DOHH2 (cell line): ENCODE measurements around the gene ALDH3A2.

Experiments used
- H3F3A ChIP-seq: fragments of 200-600 bp; sonication (generic), shearing (Covaris generic); 2 replicates; pipeline ENCODE4 v1.6.0; 2016; ENCODE audit warnings: antibody characterized with exemption, mild to moderate bottlenecking; ENCODE audit not compliant: control insufficient read depth, insufficient read depth
- H3K27ac ChIP-seq: fragments of 200-600 bp; sonication (generic); 2 replicates; pipeline ENCODE4 v1.5.1; 2014; ENCODE audit warnings: low read depth, mild to moderate bottlenecking, low read length, moderate library complexity
- H3K27me3 ChIP-seq: fragments of 200-600 bp; sonication (generic); 2 replicates; pipeline ENCODE4 v1.6.1; 2014; ENCODE audit warnings: mild to moderate bottlenecking, low read length, mixed read lengths; ENCODE audit not compliant: control insufficient read depth
- H3K36me3 ChIP-seq: fragments of 200-600 bp; sonication (generic); 2 replicates; pipeline ENCODE4 v1.6.1; 2014; ENCODE audit warnings: mild to moderate bottlenecking, low read length, moderate library complexity, mixed read lengths; ENCODE audit not compliant: control insufficient read depth
- H3K4me1 ChIP-seq: fragments of 200-600 bp; sonication (generic); 2 replicates; pipeline ENCODE4 v1.6.1; 2014; ENCODE audit warnings: mild to moderate bottlenecking, low read length, mixed read lengths; ENCODE audit not compliant: control insufficient read depth
- H3K4me2 ChIP-seq: fragments of 200-600 bp; sonication (generic); 2 replicates; pipeline ENCODE4 v1.6.0; 2014; ENCODE audit warnings: mild to moderate bottlenecking, low read length, moderate library complexity
- H3K4me3 ChIP-seq: fragments of 200-600 bp; sonication (generic); 2 replicates; pipeline ENCODE4 v1.5.1; 2014; ENCODE audit warnings: mild to moderate bottlenecking, low read length, mixed read lengths
- H3K79me2 ChIP-seq: fragments of 200-600 bp; sonication (generic); 2 replicates; pipeline ENCODE4 v1.6.1; 2014; ENCODE audit warnings: mild to moderate bottlenecking, low read length, mixed read lengths; ENCODE audit not compliant: control insufficient read depth
- H3K9me2 ChIP-seq: fragments of 200-600 bp; sonication (generic); replicated peaks from 2 replicates; pipeline ENCODE4 v1.6.1; 2014; ENCODE audit warnings: mild to moderate bottlenecking, low read length, mixed read lengths; ENCODE audit not compliant: control insufficient read depth
- H3K9me3 ChIP-seq: fragments of 200-600 bp; sonication (generic); 2 replicates; pipeline ENCODE4 v1.6.1; 2014; ENCODE audit warnings: antibody characterized with exemption, low read length, mixed read lengths; ENCODE audit not compliant: control insufficient read depth, insufficient read depth
- H4K20me1 ChIP-seq: fragments of 200-600 bp; sonication (generic); 2 replicates; pipeline ENCODE4 v1.6.0; 2014; ENCODE audit warnings: low read depth, mild to moderate bottlenecking, antibody characterized with exemption, low read length, moderate library complexity; ENCODE audit not compliant: control insufficient read depth, insufficient read depth
- CTCF ChIP-seq: fragments of 200-600 bp; sonication (generic); IDR thresholded peaks from one replicate; pipeline ENCODE4 v1.5.1; 2014; ENCODE audit warnings: antibody characterized with exemption, mild to moderate bottlenecking, low read depth, low read length; ENCODE audit not compliant: poor library complexity, severe bottlenecking
- EZH2phosphoT487 ChIP-seq: fragments of 200-600 bp; sonication (generic); IDR thresholded peaks from 2 replicates; pipeline ENCODE4 v1.6.1; 2017; ENCODE audit warnings: borderline replicate concordance, mild to moderate bottlenecking, antibody characterized with exemption, low read length, moderate library complexity, mixed read lengths

ALDH3A2 gene

GRCh38 chr17:19654342-19654886, 5.9 kb downstream of the ALDH3A2 start:
- peaks cover 15% of the 10 kb centered on the region for H3K4me1 ChIP-seq
- H3K4me3 ChIP-seq = no peak overlapping the region
- no peaks in the 10 kb centered on the region for H3K9me2 ChIP-seq
- TF ChIP-seq EZH2phosphoT487 (no peak), CTCF (no peak)
- no peaks in the 10 kb centered on the region for H3K9me3 ChIP-seq
- H3K27me3 ChIP-seq = no peaks in the 10 kb centered on the region
- H3F3A ChIP-seq = no peaks in the 10 kb centered on the region
- H4K20me1 ChIP-seq = no peaks in the 10 kb centered on the region
- H3K4me2 ChIP-seq = no peak overlapping the region
- H3K27ac ChIP-seq = no peak overlapping the region
- peaks cover 8% of the 10 kb centered on the region for H3K36me3 ChIP-seq
- peaks cover 13% of the 10 kb centered on the region for H3K79me2 ChIP-seq

- H3K4me2 ChIP-seq = no peak overlapping the region
- H3K27ac ChIP-seq = no peak overlapping the region
- TF ChIP-seq EZH2phosphoT487 = no peak
- TF ChIP-seq CTCF = no peak
- H3K36me3 ChIP-seq = peaks cover 8% of the 10 kb centered on the region
- peaks cover 10% of the 10 kb centered on the region for H3K4me1 ChIP-seq
- no peaks in the 10 kb centered on the region for H3K27me3 ChIP-seq
- no peaks in the 10 kb centered on the region for H3F3A ChIP-seq
- H3K4me3 ChIP-seq = no peak overlapping the region
- H4K20me1 ChIP-seq = no peaks in the 10 kb centered on the region; the same call in 1 of the 2 replicates
- H3K9me3 ChIP-seq = no peaks in the 10 kb centered on the region
- no peaks in the 10 kb centered on the region for H3K9me2 ChIP-seq
- peaks cover 8% of the 10 kb centered on the region for H3K79me2 ChIP-seq
Measured at GRCh38 chr17:19654896-19655295, 6.3 kb downstream of the ALDH3A2 start.

- Histone ChIP-seq H3F3A (no peaks in the 10 kb centered on the region), H4K20me1 (no peaks in the 10 kb centered on the region; the same call in 1 of the 2 replicates), H3K4me1 (peaks cover under 1% of the 10 kb centered on the region; the same call in 1 of the 2 replicates)
Measured at GRCh38 chr17:19656336-19656735, 7.8 kb downstream of the ALDH3A2 start.

More at GRCh38 chr17:19656336-19656735, 7.8 kb downstream of the ALDH3A2 start:
- TF ChIP-seq CTCF = no peak
- no peak for TF ChIP-seq EZH2phosphoT487
- Histone ChIP-seq H3K4me2 (no peak overlapping the region), H3K4me3 (no peak overlapping the region), H3K9me3 (no peaks in the 10 kb centered on the region), H3K36me3 (peaks cover 8% of the 10 kb centered on the region), H3K27me3 (no peaks in the 10 kb centered on the region), H3K27ac (no peak overlapping the region), H3K9me2 (no peaks in the 10 kb centered on the region), H3K79me2 (no peaks in the 10 kb centered on the region; the same call in 1 of the 2 replicates)
